ENCODE measurements around the gene APOM. TPM values are rescaled to one million over a fixed set of nuclear protein-coding genes. Genes with fewer than 3 reads are reported as not detected.

The APOM gene
- total RNA-seq, 1 donor from 2014 or later, result 0.39 TPM

- DNase-seq (ENCODE audit: low read depth in 2 of 2), result peak; percentile 98 to 99
Measured at GRCh38 chr6:31702819-31703716, 47.4 kb downstream of the APOM start, which contains the start of gene ABHD16A. Gene ABHD16A, minus strand, starts transcription at chr6:31703324. Its CDS starts 43 bp downstream, at chr6:31703281.

- no peak for DNase-seq (ENCODE audit: low read depth in 2 of 2)
Measured at GRCh38 chr6:31705931-31706330, 50.2 kb downstream of the APOM start.

- no peak for DNase-seq (ENCODE audit: low read depth in 2 of 2)
Measured at GRCh38 chr6:31706599-31706998, 50.9 kb downstream of the APOM start, which contains the start of gene LY6G6F. Gene LY6G6F, plus strand, starts transcription at chr6:31706866. Its CDS starts 41 bp downstream, at chr6:31706907.

- DNase-seq (ENCODE audit: low read depth in 2 of 2), result no peak
Measured at GRCh38 chr6:31707701-31708100, 52.0 kb downstream of the APOM start.

Other genes starting within 250 kb of the APOM start
- 6.8 and 8.3 TPM in 2 replicates for gene MICB, start 157.7 kb upstream of the APOM start, total RNA-seq
- gene MCCD1, start 126.9 kb upstream of the APOM start, total RNA-seq, result not detected in 2 replicates
- 318 and 410 TPM in 2 replicates for gene DDX39B, start 113.9 kb upstream of the APOM start, total RNA-seq
- gene ATP6V1G2, start 109.3 kb upstream of the APOM start, total RNA-seq, result 0.13 TPM in 1 of 2 replicates, not detected in the other
- gene NFKBIL1, start 108.3 kb upstream of the APOM start, total RNA-seq, result 19.8 and 24.7 TPM in 2 replicates
- not detected in 2 replicates for gene LTA, start 83.6 kb upstream of the APOM start, total RNA-seq
- gene TNF, start 80.3 kb upstream of the APOM start, total RNA-seq, result not detected in 2 replicates
- 6.4 and 11.8 TPM in 2 replicates for gene LTB, start 73.5 kb upstream of the APOM start, total RNA-seq
- 0.51 TPM in 1 of 2 replicates, not detected in the other for gene LST1, start 69.6 kb upstream of the APOM start, total RNA-seq
- not detected in 2 replicates for gene NCR3, start 62.9 kb upstream of the APOM start, total RNA-seq
- gene AIF1, start 40.7 kb upstream of the APOM start, total RNA-seq, result 0.13 TPM in 2 replicates
- 19.8 and 35.0 TPM in 2 replicates for gene PRRC2A, start 35.2 kb upstream of the APOM start, total RNA-seq
- 86.7 and 158 TPM in 2 replicates for gene BAG6, start 3.2 kb upstream of the APOM start, total RNA-seq
- 15.8 and 22.9 TPM in 2 replicates for gene C6orf47, start 4.9 kb downstream of the APOM start, total RNA-seq
- gene GPANK1, start 9.1 kb downstream of the APOM start, total RNA-seq, result 9.0 and 11.5 TPM in 2 replicates
- 76.5 and 99.5 TPM in 2 replicates for gene CSNK2B, start 10.2 kb downstream of the APOM start, total RNA-seq
- gene LY6G5B, start 14.1 kb downstream of the APOM start, total RNA-seq, result 0.64 and 2.0 TPM in 2 replicates
- gene LY6G5C, start 25.2 kb downstream of the APOM start, total RNA-seq, result 1.2 and 1.9 TPM in 2 replicates
- 43.8 and 59.8 TPM in 2 replicates for gene ABHD16A, start 47.4 kb downstream of the APOM start, total RNA-seq
- not detected in 2 replicates for gene LY6G6F, start 51.0 kb downstream of the APOM start, total RNA-seq
- gene LY6G6D, start 59.5 kb downstream of the APOM start, total RNA-seq, result not detected in 2 replicates
- not detected in 2 replicates for gene LY6G6C, start 65.9 kb downstream of the APOM start, total RNA-seq
- not detected in 2 replicates for gene MPIG6B, start 67.5 kb downstream of the APOM start, total RNA-seq
- 108 and 125 TPM in 2 replicates for gene DDAH2, start 73.4 kb downstream of the APOM start, total RNA-seq
- 464 and 694 TPM in 2 replicates for gene CLIC1, start 80.6 kb downstream of the APOM start, total RNA-seq
- 2.8 and 4.5 TPM in 2 replicates for gene MSH5, start 84.1 kb downstream of the APOM start, total RNA-seq
- gene SAPCD1, start 106.8 kb downstream of the APOM start, total RNA-seq, result 2.0 and 3.3 TPM in 2 replicates
- under 0.01 and 0.13 TPM in 2 replicates for gene VWA7, start 121.4 kb downstream of the APOM start, total RNA-seq
- 48.1 and 53.7 TPM in 2 replicates for gene VARS1, start 139.9 kb downstream of the APOM start, total RNA-seq
- 29.5 and 39.2 TPM in 2 replicates for gene LSM2, start 151.1 kb downstream of the APOM start, total RNA-seq
- 1.2 and 1.4 TPM in 2 replicates for gene HSPA1L, start 159.4 kb downstream of the APOM start, total RNA-seq
- gene HSPA1A, start 159.6 kb downstream of the APOM start, total RNA-seq, result 67.4 and 81.8 TPM in 2 replicates
- 27.6 and 37.1 TPM in 2 replicates for gene HSPA1B, start 171.8 kb downstream of the APOM start, total RNA-seq
- gene NEU1, start 206.9 kb downstream of the APOM start, total RNA-seq, result 50.2 and 73.0 TPM in 2 replicates
- under 0.01 TPM in 2 replicates for gene SLC44A4, start 223.1 kb downstream of the APOM start, total RNA-seq
- 25.9 and 37.4 TPM in 2 replicates for gene EHMT2, start 241.8 kb downstream of the APOM start, total RNA-seq
- 2.2 and 3.0 TPM in 2 replicates for gene ZBTB12, start 246.2 kb downstream of the APOM start, total RNA-seq

Data from dermis microvascular lymphatic vessel endothelial cell (primary cell).